ENCODE data around the gene FAM131A. TPM values are rescaled to one million over a fixed set of nuclear protein-coding genes. Genes with fewer than 3 reads are reported as not detected.

The FAM131A gene
- total and polyA plus RNA-seq, 2 donors (not counting 3 experiments of a cell fraction or from before 2014, with no cell fraction given), result 19.9 to 29.9 TPM

DNA sequence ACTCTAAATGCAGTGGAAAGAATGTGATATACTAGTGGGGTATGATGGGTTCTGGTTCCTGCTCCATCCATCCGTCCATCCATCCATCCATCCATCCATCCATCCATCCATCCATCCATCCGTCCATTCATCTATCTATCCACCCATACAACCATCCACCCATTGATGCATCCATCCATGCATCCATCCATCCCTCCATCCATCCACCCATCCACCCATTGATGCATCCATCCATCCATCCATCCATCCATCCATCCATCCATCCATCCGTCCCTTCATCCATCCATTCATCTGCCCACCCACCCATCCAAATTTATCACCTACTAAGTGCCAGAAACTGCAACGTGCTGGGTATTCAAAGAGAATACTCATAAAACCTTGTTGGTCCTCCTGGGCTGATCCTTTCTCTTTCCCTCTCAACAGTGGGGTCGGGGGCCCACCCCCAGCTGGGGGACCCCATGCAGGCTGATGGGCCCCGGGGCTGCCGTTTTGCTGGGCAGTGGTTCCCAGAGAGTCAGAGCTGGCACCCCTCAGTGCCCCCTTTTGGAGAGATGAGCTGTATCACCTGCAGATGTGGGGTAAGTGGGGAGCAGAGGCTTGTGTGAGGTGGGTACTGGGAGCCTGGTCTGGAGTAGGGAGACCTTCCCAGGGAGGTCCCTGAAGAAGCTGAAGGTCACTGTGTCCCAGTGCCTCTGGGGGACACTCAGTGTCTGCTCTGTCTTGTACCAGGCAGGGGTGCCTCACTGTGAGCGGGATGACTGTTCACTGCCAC lies 51.0 kb downstream of the FAM131A start:
- Histone ChIP-seq H3K27me3 (ENCODE audit: control insufficient read depth in 2 of 2, insufficient read depth in 2 of 2, low read length in 2 of 2) (peaks cover 12 to 18% of the 10 kb centered on the region in 2 experiments), H3K4me1 (ENCODE audit: control insufficient read depth, extremely low read depth, insufficient read depth, low read length) (no peaks in the 10 kb centered on the region), H2AFZ (ENCODE audit: low read depth, low read length) (no peak overlapping the region), H3K9me3 (replicated peaks; ENCODE audit: control insufficient read depth, insufficient read depth, low read length) (no peaks in the 10 kb centered on the region), H3K4me2 (ENCODE audit: insufficient read depth, low read length) (no peak overlapping the region), H3K36me3 (ENCODE audit: control insufficient read depth in 2 of 2, extremely low read depth in 1 of 2, insufficient read depth in 2 of 2, low read length in 2 of 2) (no peaks in the 10 kb centered on the region), H3K27ac (ENCODE audit: insufficient read depth, low read depth, low read length) (no peak overlapping the region), H3K9ac (replicated peaks; ENCODE audit: extremely low read depth, insufficient read depth, low read length) (no peak overlapping the region), H4K20me1 (replicated peaks; ENCODE audit: control insufficient read depth, extremely low read depth, insufficient read depth, low read length) (no peaks in the 10 kb centered on the region), H3K4me3 (replicated peaks in 1 of 3; ENCODE audit: insufficient read depth in 1 of 3, low read depth in 1 of 3, low read length in 3 of 3) (no peak overlapping the region), H3K79me2 (ENCODE audit: control insufficient read depth, insufficient read depth, low read length) (no peaks in the 10 kb centered on the region), H3K9me1 (replicated peaks; ENCODE audit: control insufficient read depth, extremely low read depth, insufficient read depth, low read length) (no peaks in the 10 kb centered on the region)
- TF ChIP-seq MAX (IDR thresholded peaks at IDR 0.05; ENCODE audit: insufficient read depth, insufficient read length) (no peak), GATA2 (IDR thresholded peaks at IDR 0.05; ENCODE audit: insufficient read depth, insufficient read length, low read depth, low read length) (no peak), FOS (IDR thresholded peaks at IDR 0.05; ENCODE audit: borderline replicate concordance, insufficient read depth, low read length) (no peak)
- TF ChIP-seq, protein P1, sequence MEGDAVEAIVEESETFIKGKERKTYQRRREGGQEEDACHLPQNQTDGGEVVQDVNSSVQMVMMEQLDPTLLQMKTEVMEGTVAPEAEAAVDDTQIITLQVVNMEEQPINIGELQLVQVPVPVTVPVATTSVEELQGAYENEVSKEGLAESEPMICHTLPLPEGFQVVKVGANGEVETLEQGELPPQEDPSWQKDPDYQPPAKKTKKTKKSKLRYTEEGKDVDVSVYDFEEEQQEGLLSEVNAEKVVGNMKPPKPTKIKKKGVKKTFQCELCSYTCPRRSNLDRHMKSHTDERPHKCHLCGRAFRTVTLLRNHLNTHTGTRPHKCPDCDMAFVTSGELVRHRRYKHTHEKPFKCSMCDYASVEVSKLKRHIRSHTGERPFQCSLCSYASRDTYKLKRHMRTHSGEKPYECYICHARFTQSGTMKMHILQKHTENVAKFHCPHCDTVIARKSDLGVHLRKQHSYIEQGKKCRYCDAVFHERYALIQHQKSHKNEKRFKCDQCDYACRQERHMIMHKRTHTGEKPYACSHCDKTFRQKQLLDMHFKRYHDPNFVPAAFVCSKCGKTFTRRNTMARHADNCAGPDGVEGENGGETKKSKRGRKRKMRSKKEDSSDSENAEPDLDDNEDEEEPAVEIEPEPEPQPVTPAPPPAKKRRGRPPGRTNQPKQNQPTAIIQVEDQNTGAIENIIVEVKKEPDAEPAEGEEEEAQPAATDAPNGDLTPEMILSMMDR (IDR thresholded peaks at IDR 0.05; ENCODE audit: extremely low read depth in 1 of 2, insufficient read depth in 1 of 2, low read depth in 1 of 2, low read length in 2 of 2), result no peak
- DNase-seq (ENCODE audit: low read depth, low spot score), result no peak
- CTCF ChIA-PET, result interaction anchor here (1.6 to 6.9 kb wide), 2 partner anchors 16 to 154 kb away, joined by 4 to 52 read pairs; no protein-coding TSS in a partner anchor
- BruUV-seq (replicated peaks), result no TSS peak
- dilution Hi-C loops (cut with MboI; ENCODE audit: extremely low pct_ligation_motif_present, low sequenced_read_pairs) (no loop called here), intact Hi-C loops (cut with micrococcal nuclease) (no loop called here)
- no peak for FAIRE-seq
- POLR2A ChIA-PET, result no interaction called here

Data from endothelial cell of umbilical vein (primary cell).